CD8-positive, alpha-beta memory T cell (primary cell): ENCODE measurements around the gene MCL1. TPM values are rescaled to one million over a fixed set of nuclear protein-coding genes. Genes with fewer than 3 reads are reported as not detected.

Experiments
- CTCF ChIA-PET: fragments of 350-600 bp; sonication (Branson Sonifier 250); formaldehyde crosslinking; loops from one replicate; lab custom pipeline; 2021; ENCODE audit warnings: antibody characterized with exemption; lab: Charles Lee
- POLR2A ChIA-PET: fragments of 350-600 bp; sonication (Branson Sonifier 250); formaldehyde crosslinking; loops from one replicate; lab custom pipeline; 2021; ENCODE audit warnings: antibody characterized with exemption; lab: Charles Lee
- DNase-seq, 5 donors: peaks; one replicate each; pipeline versions ENCODE4 v3.0.0 to v3.0.0-alpha.2; 2020 to 2022; ENCODE audit warnings: mixed read lengths in 1 of 5
- H3K27ac ChIP-seq: one replicate; pipeline ENCODE4 v1.7.0; 2013; ENCODE audit warnings: low read depth, mild to moderate bottlenecking, low read length, moderate library complexity
- H3K27me3 ChIP-seq: 2 replicates; pipeline ENCODE4 v1.7.0; 2013; ENCODE audit warnings: low read length, mild to moderate bottlenecking; ENCODE audit not compliant: insufficient read depth, poor library complexity, severe bottlenecking
- H3K36me3 ChIP-seq: 2 replicates; pipeline ENCODE4 v1.7.0; 2013; ENCODE audit warnings: mild to moderate bottlenecking, low read length, moderate library complexity; ENCODE audit not compliant: insufficient read depth
- H3K4me1 ChIP-seq: 2 replicates; pipeline ENCODE4 v1.7.0; 2013; ENCODE audit warnings: mild to moderate bottlenecking, low read length, moderate library complexity; ENCODE audit not compliant: insufficient read depth
- H3K4me3 ChIP-seq: 2 replicates; pipeline ENCODE4 v1.7.0; 2013; ENCODE audit warnings: mild to moderate bottlenecking, low read length
- H3K9me3 ChIP-seq: 2 replicates; pipeline ENCODE4 v1.7.0; 2013; ENCODE audit warnings: mild to moderate bottlenecking, low read length
- H3K27ac Mint-ChIP-seq, 8 donors: one replicate each; pipeline ENCODE4 v1.8.0; 2020 to 2021; ENCODE audit warnings: mixed read lengths in 8 of 8, mild to moderate bottlenecking in 6 of 8, inconsistent platforms in 3 of 8, moderate library complexity in 3 of 8
- H3K27me3 Mint-ChIP-seq, 2 donors: one replicate each; pipeline ENCODE4 v1.8.0; 2020 to 2021; ENCODE audit warnings: mixed read lengths in 2 of 2, mild to moderate bottlenecking in 1 of 2, moderate library complexity in 1 of 2
- H3K36me3 Mint-ChIP-seq, 3 donors: one replicate each; pipeline ENCODE4 v1.8.0; 2020 to 2021; ENCODE audit warnings: mixed read lengths in 3 of 3, inconsistent platforms in 1 of 3, mild to moderate bottlenecking in 1 of 3
- H3K4me1 Mint-ChIP-seq, 3 donors: one replicate each; pipeline ENCODE4 v1.8.0; 2020 to 2021; ENCODE audit warnings: mixed read lengths in 3 of 3, inconsistent platforms in 1 of 3, mild to moderate bottlenecking in 1 of 3
- H3K4me3 Mint-ChIP-seq, 7 donors: one replicate each; pipeline ENCODE4 v1.8.0; 2020 to 2021; ENCODE audit warnings: mixed read lengths in 7 of 7, mild to moderate bottlenecking in 6 of 7, moderate library complexity in 4 of 7, inconsistent platforms in 2 of 7
- H3K9me3 Mint-ChIP-seq, 5 donors: one replicate each; pipeline ENCODE4 v1.8.0; 2020 to 2022; ENCODE audit warnings: mixed read lengths in 5 of 5, mild to moderate bottlenecking in 3 of 5, moderate library complexity in 2 of 5, inconsistent platforms in 1 of 5
- polyA plus RNA-seq: library from polyadenylated mRNA; unstranded; fragments of 300-500 nt; fragmentation: Illumina TruSeq; gene quantifications from one replicate; pipeline ENCODE4 v1.2.3, GENCODE V29; 2021
- total RNA-seq, 2 experiments: library from RNA; stranded (reverse); gene quantifications; one replicate each; pipeline ENCODE4 v1.2.3, GENCODE V29; 2021

Gene MCL1
- total and polyA plus RNA-seq, 3 experiments from 2014 or later = 168 to 216 (median 211) TPM

DNA sequence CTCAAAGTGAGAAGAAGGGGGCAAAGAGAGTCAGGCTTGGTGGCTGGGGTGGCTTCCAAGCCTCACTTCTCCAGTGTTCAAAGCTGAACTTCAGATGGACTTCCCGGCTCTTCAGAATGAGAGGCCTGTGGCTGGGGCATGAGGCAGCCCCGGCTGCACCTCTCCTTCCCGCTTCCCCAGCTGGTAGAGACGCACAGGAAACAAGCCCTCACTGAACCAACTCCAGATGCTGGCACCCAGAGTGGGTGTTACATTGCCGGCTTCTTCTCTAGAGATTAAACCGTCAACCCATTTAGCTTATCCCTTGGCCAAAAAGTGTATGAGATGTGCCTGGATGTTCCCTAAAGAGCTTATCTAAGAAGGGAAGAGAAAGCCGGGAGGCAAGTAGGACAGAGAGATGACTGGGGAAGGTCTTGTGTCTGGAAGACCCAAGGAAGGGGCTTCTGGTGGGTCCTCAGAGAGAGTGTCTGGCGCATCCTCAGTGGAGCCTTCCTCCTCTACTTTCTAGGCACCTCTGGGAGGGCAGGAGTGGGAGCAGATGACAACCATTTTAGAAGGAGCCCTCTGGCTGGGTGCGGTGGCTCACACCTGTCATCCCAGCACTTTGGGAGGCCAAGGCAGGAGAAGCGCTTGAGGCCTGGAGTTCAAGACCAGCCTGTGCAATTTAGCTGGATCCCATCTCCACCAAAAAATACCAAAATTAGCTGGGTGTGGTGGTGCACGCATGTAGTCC lies 28.2 kb downstream of the MCL1 start:
- CTCF ChIA-PET = interaction anchor here (0.7 to 4.5 kb wide), 4 partner anchors 9 to 70 kb away, joined by 4 to 40 read pairs (median 6); no protein-coding TSS in a partner anchor
- Mint-ChIP-seq H3K4me1 (peaks cover 15 to 35% (median 15%) of the 10 kb centered on the region in 3 donors), H3K27ac (peak overlapping the region in 4 of 8 donors; percentile 6 to 52 (median 28)), H3K36me3 (peaks cover 0 to 5% (median 4%) of the 10 kb centered on the region in 3 donors), H3K4me3 (peak overlapping the region in 4 of 7 donors; percentile 24 to 82 (median 40)), H3K9me3 (no peaks in the 10 kb centered on the region), H3K27me3 (peaks cover 16 to 20% of the 10 kb centered on the region in 2 donors)
- DNase-seq = no peak
- H3K4me3 ChIP-seq = no peak overlapping the region
- POLR2A ChIA-PET = interaction anchor here (0.6 to 3.7 kb wide), 3 partner anchors 10 to 318 kb away, joined by 3 to 15 read pairs (median 6); partner anchors contain the start of gene ENSA
- no peaks in the 10 kb centered on the region for H3K9me3 ChIP-seq
- H3K36me3 ChIP-seq = no peaks in the 10 kb centered on the region
- peaks cover 7% of the 10 kb centered on the region for H3K4me1 ChIP-seq
- H3K27me3 ChIP-seq = no peaks in the 10 kb centered on the region
- H3K27ac ChIP-seq = peak overlapping the region; percentile 67

DNA sequence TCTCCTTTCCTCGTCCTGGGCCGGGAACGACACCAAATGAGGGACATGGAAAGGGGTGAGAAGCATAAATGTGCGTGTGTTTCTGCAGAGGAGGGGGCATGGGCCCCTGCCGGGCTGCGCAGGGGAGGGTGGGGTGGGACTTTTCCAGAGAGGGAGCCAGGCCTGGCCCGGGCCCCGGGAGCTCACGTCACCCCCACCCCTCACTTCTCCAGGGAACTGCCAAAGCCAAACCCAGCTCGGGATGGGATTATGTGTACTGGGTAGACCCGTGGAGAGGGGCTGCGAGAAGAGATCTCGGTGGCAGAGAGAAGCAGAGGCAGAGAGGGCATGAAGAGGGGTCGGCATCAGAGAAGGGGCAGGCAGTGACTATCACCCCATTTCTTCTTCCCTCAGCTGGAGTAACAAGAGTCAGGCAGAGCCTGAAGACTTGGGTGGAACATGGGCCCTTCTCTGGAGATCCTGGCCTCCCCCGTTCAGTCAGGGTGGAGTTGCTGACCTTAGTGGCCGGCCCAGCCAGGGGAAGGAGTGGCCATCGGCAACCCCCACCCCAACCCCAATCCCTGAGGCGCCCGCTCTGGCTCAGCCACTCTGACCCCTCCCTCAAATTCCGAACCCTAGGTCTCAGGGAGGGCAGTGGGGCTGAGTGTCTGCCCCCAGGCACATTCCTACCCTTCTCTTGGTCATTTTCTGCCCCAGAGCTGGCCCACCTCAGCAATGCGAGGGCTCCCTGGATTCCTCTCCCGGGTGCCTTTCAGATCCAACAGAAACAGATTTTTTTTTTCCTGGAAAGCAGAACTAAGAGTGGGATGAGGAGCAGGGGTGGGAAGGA lies 29.0 kb downstream of the MCL1 start:
- Mint-ChIP-seq H3K27me3 (peaks cover 20 to 25% of the 10 kb centered on the region in 2 donors), H3K9me3 (no peaks in the 10 kb centered on the region), H3K4me1 (peaks cover 12 to 32% (median 14%) of the 10 kb centered on the region in 3 donors), H3K4me3 (peak overlapping the region in 6 of 7 donors; percentile 15 to 82 (median 77)), H3K36me3 (peaks cover 0 to 2% (median 2%) of the 10 kb centered on the region in 3 donors), H3K27ac (peak overlapping the region in 2 of 8 donors; percentile 43 to 77)
- DNase-seq = no peak
- ChIA-PET POLR2A (interaction anchor here (1.4 to 3.7 kb wide), 2 partner anchors 10 to 79 kb away, joined by 6 to 15 read pairs; partner anchors contain the start of gene ENSA), CTCF (interaction anchor here (0.6 to 4.5 kb wide), 3 partner anchors 10 to 14 kb away, joined by 3 to 40 read pairs (median 4); no protein-coding TSS in a partner anchor)
- Histone ChIP-seq H3K27ac (peak overlapping the region; percentile 67), H3K36me3 (no peaks in the 10 kb centered on the region), H3K9me3 (no peaks in the 10 kb centered on the region), H3K4me1 (peaks cover 7% of the 10 kb centered on the region), H3K27me3 (no peaks in the 10 kb centered on the region), H3K4me3 (no peak overlapping the region)

DNA sequence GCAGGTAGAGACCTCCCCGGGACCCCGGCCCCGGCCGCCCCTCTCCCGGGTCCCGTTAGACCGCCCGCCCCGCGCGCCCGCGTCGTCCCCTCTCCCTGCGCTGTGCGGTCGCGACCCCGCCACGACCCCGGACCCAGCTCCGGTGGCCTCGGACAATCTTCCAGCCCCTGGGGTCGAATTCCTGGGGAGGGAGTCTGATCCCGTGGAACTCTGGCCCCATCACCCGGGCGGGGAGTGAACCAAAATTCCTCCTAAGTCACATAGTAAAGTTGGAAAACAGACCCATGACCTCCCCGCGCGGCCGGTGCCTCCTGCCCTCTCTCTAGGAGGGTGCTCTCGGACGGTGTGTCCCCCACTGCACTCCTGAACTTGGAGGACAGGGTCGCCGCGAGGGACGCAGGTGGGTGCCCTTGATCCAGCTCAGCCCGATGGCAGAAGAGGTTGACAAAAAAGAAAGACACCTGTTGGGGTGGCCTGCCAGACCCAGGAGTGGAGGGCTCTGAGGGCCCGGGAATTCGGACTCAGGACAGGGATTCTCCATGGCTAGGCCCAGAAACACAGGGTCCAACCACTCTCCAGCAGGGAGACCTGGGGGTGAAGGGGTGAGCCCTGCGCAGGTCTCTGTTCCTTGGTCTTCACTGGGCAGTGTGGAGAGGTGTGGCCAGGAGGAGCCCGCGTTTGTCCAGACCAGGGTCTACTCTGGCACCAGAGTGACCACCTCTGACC lies 29.8 kb downstream of the MCL1 start:
- H3K4me3 ChIP-seq = peak overlapping the region; percentile 22
- no peak for DNase-seq
- peak overlapping the region; percentile 67 for H3K27ac ChIP-seq
- no peak overlapping the region for H3K27ac Mint-ChIP-seq
- POLR2A ChIA-PET = interaction anchor here (1.0 to 3.7 kb wide), 2 partner anchors 11 to 18 kb away, joined by 3 to 15 read pairs; no protein-coding TSS in a partner anchor
- peaks cover 7% of the 10 kb centered on the region for H3K4me1 ChIP-seq
- peak overlapping the region; percentile 66 to 88 (median 77) for H3K4me3 Mint-ChIP-seq
- H3K27me3 ChIP-seq = no peaks in the 10 kb centered on the region
- no peaks in the 10 kb centered on the region for H3K36me3 ChIP-seq
- no peaks in the 10 kb centered on the region for H3K36me3 Mint-ChIP-seq
- no peaks in the 10 kb centered on the region for H3K9me3 Mint-ChIP-seq
- CTCF ChIA-PET = interaction anchor here (4.5 kb wide), 1 partner anchor 11 kb away, joined by 40 read pairs; no protein-coding TSS in a partner anchor
- H3K9me3 ChIP-seq = no peaks in the 10 kb centered on the region
- H3K27me3 Mint-ChIP-seq = peaks cover 23 to 24% of the 10 kb centered on the region in 2 donors
- H3K4me1 Mint-ChIP-seq = peaks cover 11 to 31% (median 14%) of the 10 kb centered on the region in 3 donors

DNA sequence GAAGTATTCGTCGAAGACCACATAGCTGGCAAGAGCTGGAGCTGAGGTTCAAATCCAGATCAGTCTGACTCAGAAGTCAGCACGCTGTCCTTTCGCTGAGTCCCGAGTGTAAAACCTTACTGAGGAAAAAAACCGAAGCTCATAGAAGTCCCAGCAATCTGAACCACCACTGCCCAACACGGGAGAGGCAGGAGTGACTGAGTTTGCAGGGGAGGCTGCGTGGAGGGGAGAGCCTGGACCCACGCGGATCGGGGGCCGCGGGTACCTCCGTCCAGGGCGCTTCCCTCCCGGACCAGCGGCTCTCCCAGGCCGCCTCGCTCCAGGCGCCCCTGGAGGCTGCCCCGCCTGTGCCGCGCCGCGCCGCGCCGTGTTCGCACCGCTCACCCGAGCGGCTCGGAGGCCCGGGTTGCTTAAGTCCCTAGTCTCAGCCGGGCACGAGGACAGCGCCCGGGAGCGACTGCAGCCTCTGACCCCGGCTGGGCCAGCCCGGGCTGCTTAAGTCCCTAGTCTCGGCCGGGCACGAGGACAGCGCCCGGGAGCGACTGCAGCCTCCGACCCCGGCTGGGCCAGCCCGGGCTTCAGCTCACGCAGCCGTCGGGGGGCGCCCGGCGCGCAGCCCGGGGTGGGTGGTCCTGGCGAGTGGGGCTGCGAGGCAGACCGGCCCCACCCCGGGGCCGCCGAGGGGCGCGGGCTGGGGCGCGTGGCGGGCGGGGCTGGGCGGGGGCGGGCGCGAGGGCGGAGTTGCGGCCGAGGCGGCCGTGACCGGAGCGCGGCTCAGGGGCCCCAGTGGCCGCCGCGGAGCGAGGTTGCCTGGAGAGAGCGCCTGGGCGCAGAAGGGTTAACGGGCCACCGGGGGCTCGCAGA lies 30.5 kb downstream of the MCL1 start, which contains the start of gene ADAMTSL4:
TSS of gene ADAMTSL4 (plus strand) at position 777 of the 864 bp plus-strand sequence. CDS start 2,881 bp downstream, outside the sequence.
- peak within 1 kb of the TSS in 2 of 8 donors; percentile 29 to 78 for H3K27ac Mint-ChIP-seq

DNA sequence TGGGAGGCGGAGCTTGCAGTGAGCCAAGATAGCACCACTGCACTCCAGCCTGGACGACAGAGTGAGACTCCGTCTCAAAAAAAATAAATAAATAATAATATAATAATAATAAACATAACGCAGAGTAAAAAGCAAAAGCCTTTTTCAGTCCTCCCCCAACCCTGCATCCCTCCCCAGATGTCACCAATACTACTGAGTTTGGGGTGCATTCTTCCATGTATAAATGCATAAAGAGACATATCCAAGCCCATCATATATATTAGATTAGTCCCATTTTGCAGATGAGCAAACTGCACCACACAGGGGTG lies 31.1 kb downstream of the MCL1 start:
- H3K27me3 Mint-ChIP-seq = peaks cover 24 to 32% of the 10 kb centered on the region in 2 donors
- POLR2A ChIA-PET = interaction anchor here (0.7 to 3.7 kb wide), 5 partner anchors 13 to 643 kb away, joined by 3 to 15 read pairs (median 4); no protein-coding TSS in a partner anchor

More for the DNA sequence above, 30.5 kb downstream of the MCL1 start, which contains the start of gene ADAMTSL4:
- Mint-ChIP-seq H3K4me1 (peaks cover 11 to 31% (median 14%) of the 10 kb centered on the region in 3 donors), H3K27me3 (peaks cover 24 to 26% of the 10 kb centered on the region in 2 donors), H3K36me3 (no peaks in the 10 kb centered on the region), H3K9me3 (no peaks in the 10 kb centered on the region), H3K4me3 (peak within 1 kb of the TSS; percentile 76 to 92 (median 81))
- ChIA-PET CTCF (interaction anchor here (0.8 to 4.5 kb wide), 3 partner anchors 11 to 33 kb away, joined by 3 to 40 read pairs (median 5); no protein-coding TSS in a partner anchor), POLR2A (interaction anchor here (0.7 to 3.7 kb wide), 4 partner anchors 12 to 644 kb away, joined by 3 to 15 read pairs (median 4); no protein-coding TSS in a partner anchor)
- Histone ChIP-seq H3K4me1 (peaks cover 7% of the 10 kb centered on the region), H3K4me3 (peak within 1 kb of the TSS; percentile 56), H3K9me3 (no peaks in the 10 kb centered on the region), H3K27ac (peak within 1 kb of the TSS; percentile 67), H3K27me3 (no peaks in the 10 kb centered on the region), H3K36me3 (no peaks in the 10 kb centered on the region)
- DNase-seq = peak in 1 of 5 donors; percentile 33

DNA sequence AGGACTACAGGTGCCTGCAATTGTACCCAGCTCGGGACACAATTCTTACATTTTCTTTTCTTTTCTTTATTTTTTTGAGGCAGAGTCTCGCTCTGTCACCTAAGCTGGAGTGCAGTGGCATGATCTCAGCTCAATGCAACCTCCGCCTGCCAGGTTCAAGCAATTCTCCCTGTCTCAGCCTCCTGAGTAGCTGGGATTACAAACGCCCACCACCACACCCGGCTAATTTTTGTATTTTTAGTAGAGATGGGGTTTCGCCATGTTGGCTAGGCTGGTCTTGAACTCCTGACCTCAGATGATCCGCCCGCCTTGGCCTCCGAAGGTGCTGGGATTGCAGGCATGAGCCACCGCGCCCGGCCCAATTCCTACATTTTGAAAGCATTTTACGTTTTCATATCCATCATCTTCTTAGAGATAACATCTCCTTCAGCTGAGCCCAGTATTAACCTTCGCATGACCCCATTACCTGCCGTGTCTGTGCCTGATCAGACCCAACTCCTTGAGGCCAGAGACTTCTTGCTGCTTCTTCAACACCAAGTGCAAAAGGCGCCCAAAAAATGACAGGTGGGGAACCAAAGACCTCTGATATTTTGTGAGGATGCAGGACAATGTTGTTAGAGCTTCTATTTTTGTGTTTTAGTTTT lies 33.0 kb downstream of the MCL1 start:
- no peak overlapping the region for H3K4me3 ChIP-seq
- ChIA-PET POLR2A (no interaction called here), CTCF (interaction anchor here (0.6 kb wide), 1 partner anchor 43 kb away, joined by 3 read pairs; no protein-coding TSS in a partner anchor)
- no peaks in the 10 kb centered on the region for H3K9me3 ChIP-seq
- no peaks in the 10 kb centered on the region for H3K27me3 ChIP-seq
- no peaks in the 10 kb centered on the region for H3K36me3 Mint-ChIP-seq
- no peak overlapping the region for H3K27ac ChIP-seq
- peaks cover 7% of the 10 kb centered on the region for H3K4me1 ChIP-seq
- H3K36me3 ChIP-seq = no peaks in the 10 kb centered on the region
- H3K4me3 Mint-ChIP-seq = no peak overlapping the region
- H3K4me1 Mint-ChIP-seq = peaks cover 9 to 20% (median 10%) of the 10 kb centered on the region in 3 donors
- H3K27ac Mint-ChIP-seq = peak overlapping the region in 1 of 8 donors; percentile 71
- H3K27me3 Mint-ChIP-seq = peaks cover 29 to 38% of the 10 kb centered on the region in 2 donors
- H3K9me3 Mint-ChIP-seq = no peaks in the 10 kb centered on the region
- DNase-seq = no peak

More for the DNA sequence above, 31.1 kb downstream of the MCL1 start:
- peaks cover 11 to 31% (median 14%) of the 10 kb centered on the region in 3 donors for H3K4me1 Mint-ChIP-seq
- Histone ChIP-seq H3K27me3 (no peaks in the 10 kb centered on the region), H3K27ac (peak overlapping the region; percentile 51), H3K9me3 (no peaks in the 10 kb centered on the region), H3K4me1 (peaks cover 7% of the 10 kb centered on the region), H3K4me3 (peak overlapping the region; percentile 56), H3K36me3 (no peaks in the 10 kb centered on the region)
- no peak for DNase-seq
- CTCF ChIA-PET = interaction anchor here (0.8 to 4.5 kb wide), 3 partner anchors 12 to 32 kb away, joined by 3 to 40 read pairs (median 5); no protein-coding TSS in a partner anchor
- H3K9me3 Mint-ChIP-seq = no peaks in the 10 kb centered on the region
- peak overlapping the region; percentile 76 to 92 (median 81) for H3K4me3 Mint-ChIP-seq
- H3K27ac Mint-ChIP-seq = peak overlapping the region in 2 of 8 donors; percentile 29 to 78
- H3K36me3 Mint-ChIP-seq = no peaks in the 10 kb centered on the region
